Gastrocnemius medialis (tissue), 4 donors: ENCODE data around the gene SPG11.

Source experiments
- POLR2A ChIP-seq, 2 donors: fragments of 450-650 bp; IDR thresholded peaks; one replicate each; pipeline ENCODE4 v1.6.1; 2017; ENCODE audit warnings: antibody characterized with exemption in 2 of 2, mild to moderate bottlenecking in 2 of 2, moderate library complexity in 2 of 2
- TF ChIP-seq, protein P1 (sequence below), 5 experiments: fragments of 450-650 bp in 3 of 5; fragments of 200-600 bp in 2 of 5; sonication (generic) in 2 of 5; IDR thresholded peaks in 4 of 5; conservative IDR thresholded peaks in 1 of 5; 1 replicate in 4 of 5; 2 replicates in 1 of 5; pipeline ENCODE4 v1.5.1; 2016 to 2019; ENCODE audit warnings: antibody characterized with exemption in 5 of 5, mild to moderate bottlenecking in 3 of 5, moderate library complexity in 3 of 5

DNA sequence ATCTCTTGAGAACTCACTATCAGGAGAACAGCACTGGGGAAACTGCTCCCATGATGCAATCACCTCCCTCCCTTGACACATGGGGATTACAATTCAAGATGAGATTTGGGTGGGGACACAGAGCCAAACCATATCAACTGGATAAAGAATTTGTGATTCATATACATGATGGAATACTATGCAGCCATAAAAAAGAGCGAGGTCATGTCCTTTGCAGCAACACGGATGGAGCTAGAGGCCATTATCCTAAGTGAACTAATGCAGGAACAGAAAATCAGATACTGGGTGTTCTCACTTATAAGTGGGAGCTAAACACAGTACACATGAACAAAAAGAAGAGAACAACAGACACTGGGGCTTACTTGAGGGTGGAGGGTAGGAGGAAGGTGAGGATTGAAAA is 17.0 kb downstream of the SPG11 start:
- TF ChIP-seq, protein P1, sequence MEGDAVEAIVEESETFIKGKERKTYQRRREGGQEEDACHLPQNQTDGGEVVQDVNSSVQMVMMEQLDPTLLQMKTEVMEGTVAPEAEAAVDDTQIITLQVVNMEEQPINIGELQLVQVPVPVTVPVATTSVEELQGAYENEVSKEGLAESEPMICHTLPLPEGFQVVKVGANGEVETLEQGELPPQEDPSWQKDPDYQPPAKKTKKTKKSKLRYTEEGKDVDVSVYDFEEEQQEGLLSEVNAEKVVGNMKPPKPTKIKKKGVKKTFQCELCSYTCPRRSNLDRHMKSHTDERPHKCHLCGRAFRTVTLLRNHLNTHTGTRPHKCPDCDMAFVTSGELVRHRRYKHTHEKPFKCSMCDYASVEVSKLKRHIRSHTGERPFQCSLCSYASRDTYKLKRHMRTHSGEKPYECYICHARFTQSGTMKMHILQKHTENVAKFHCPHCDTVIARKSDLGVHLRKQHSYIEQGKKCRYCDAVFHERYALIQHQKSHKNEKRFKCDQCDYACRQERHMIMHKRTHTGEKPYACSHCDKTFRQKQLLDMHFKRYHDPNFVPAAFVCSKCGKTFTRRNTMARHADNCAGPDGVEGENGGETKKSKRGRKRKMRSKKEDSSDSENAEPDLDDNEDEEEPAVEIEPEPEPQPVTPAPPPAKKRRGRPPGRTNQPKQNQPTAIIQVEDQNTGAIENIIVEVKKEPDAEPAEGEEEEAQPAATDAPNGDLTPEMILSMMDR (IDR thresholded peaks at IDR 0.05 in 4 of 5, conservative IDR thresholded peaks at IDR 0.05 in 1 of 5), result no peak
- TF ChIP-seq POLR2A (IDR thresholded peaks at IDR 0.05), result no peak
